Activated CD4-positive, alpha-beta memory T cell treated with anti-CD3 and anti-CD28 coated beads, Interleukin-2, amount 10 ng/mL, durations not matched to agents 7 days and 5 days (primary cell): Measurements from ENCODE around the gene GABRB2. TPM values are rescaled to one million over a fixed set of nuclear protein-coding genes. Genes with fewer than 3 reads are reported as not detected.
"Not testable (repeated sequence)": the region's sequence is repeated elsewhere in the genome, so short reads cannot be mapped to it uniquely, and the experiment has no call there.

Experiments
- CTCF ChIA-PET: fragments of 350-600 bp; sonication (Branson Sonifier 250); formaldehyde crosslinking; loops from one replicate; lab custom pipeline; 2021; ENCODE audit warnings: antibody characterized with exemption, inconsistent platforms; lab: Charles Lee
- POLR2A ChIA-PET: fragments of 350-600 bp; sonication (Branson Sonifier 250); formaldehyde crosslinking; loops from one replicate; lab custom pipeline; 2021; ENCODE audit warnings: antibody characterized with exemption; lab: Charles Lee
- DNase-seq: peaks from one replicate; pipeline ENCODE4 v3.0.0-alpha.2; 2020
- H3K27ac Mint-ChIP-seq: one replicate; pipeline ENCODE4 v1.8.0; 2021; ENCODE audit warnings: mild to moderate bottlenecking, mixed read lengths
- H3K27me3 Mint-ChIP-seq: one replicate; pipeline ENCODE4 v1.8.0; 2021; ENCODE audit warnings: mixed read lengths
- H3K36me3 Mint-ChIP-seq: one replicate; pipeline ENCODE4 v1.8.0; 2021; ENCODE audit warnings: low read depth, mixed read lengths
- H3K4me1 Mint-ChIP-seq: one replicate; pipeline ENCODE4 v1.8.0; 2021; ENCODE audit warnings: mixed read lengths
- H3K4me3 Mint-ChIP-seq: one replicate; pipeline ENCODE4 v1.8.0; 2021; ENCODE audit warnings: mild to moderate bottlenecking, mixed read lengths
- H3K9me3 Mint-ChIP-seq: one replicate; pipeline ENCODE4 v1.8.0; 2021; ENCODE audit warnings: mixed read lengths
- total RNA-seq, 2 experiments: library from RNA; stranded (reverse); gene quantifications; one replicate each; pipeline ENCODE4 v1.2.3, GENCODE V29; 2021

The GABRB2 gene
- total RNA-seq, 2 experiments from 2014 or later = not detected

DNA sequence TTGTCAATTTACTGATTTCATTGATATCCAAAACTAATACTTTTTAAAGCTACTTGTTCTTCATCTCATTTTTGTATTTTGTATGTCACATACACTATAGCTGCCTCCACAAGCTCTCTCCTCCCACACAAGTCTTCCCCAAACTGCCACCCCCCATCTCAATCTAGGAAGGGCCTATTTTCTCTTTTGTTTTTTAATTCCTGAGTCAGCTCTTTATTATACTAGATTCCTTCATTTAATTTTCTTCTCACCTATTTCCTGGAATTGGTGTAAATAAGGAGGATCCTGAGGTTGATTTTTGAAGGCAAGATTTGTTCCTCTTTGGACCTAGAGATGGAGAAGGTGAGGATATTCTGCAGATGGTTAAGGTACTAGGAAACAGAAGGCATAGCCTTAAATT is 277.4 kb downstream of the GABRB2 start:
- Mint-ChIP-seq H3K36me3 (no peaks in the 10 kb centered on the region), H3K4me3 (no peak overlapping the region), H3K27ac (no peak overlapping the region), H3K9me3 (peaks cover 10% of the 10 kb centered on the region), H3K27me3 (no peaks in the 10 kb centered on the region), H3K4me1 (no peaks in the 10 kb centered on the region)
- no peak for DNase-seq
- POLR2A ChIA-PET = no interaction called here
- CTCF ChIA-PET = no interaction called here

DNA sequence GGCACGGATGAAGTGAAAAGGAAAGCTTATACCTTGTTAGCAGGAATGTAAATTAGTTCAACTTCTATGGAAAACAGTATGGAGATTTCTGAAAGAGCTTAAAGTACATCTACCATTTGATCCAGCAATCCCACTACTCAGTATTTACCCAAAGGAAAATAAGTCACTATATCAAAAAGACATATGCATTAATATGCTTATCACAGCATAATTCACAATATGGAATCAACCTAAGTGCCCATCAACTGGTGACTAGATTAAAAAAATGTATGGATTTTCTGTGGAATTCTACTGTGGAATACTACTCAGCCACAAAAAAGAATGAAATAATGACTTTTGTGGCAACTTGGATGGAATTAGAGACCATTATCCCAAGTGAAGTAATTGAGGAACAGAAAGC is 279.6 kb downstream of the GABRB2 start:
- H3K27me3 Mint-ChIP-seq = no peaks in the 10 kb centered on the region
- POLR2A ChIA-PET = no interaction called here
- H3K9me3 Mint-ChIP-seq = peaks cover 10% of the 10 kb centered on the region
- H3K4me3 Mint-ChIP-seq = no peak overlapping the region
- H3K4me1 Mint-ChIP-seq = no peaks in the 10 kb centered on the region
- no peaks in the 10 kb centered on the region for H3K36me3 Mint-ChIP-seq
- DNase-seq = no peak
- H3K27ac Mint-ChIP-seq = no peak overlapping the region
- CTCF ChIA-PET = no interaction called here

DNA sequence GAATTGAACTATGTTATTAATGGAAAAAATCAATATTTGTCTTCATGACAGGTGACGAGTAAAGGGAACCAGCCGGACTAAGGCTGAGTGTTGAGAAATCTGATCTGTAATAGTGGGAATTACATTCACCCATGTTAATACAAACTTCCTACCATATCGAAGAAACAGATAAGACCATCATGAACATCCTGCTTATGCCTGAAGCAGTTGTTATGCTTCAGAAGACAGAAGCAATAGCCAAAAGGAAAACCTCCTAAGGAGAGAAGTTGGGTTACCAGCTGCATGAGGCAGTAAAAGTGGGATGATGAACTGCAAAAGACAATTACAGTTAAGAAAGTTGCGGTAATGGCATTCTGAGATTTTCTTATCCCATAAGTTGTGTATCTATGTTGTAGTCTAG is 281.5 kb downstream of the GABRB2 start:
- ChIA-PET CTCF (no interaction called here), POLR2A (no interaction called here)
- Mint-ChIP-seq H3K9me3 (peaks cover 5% of the 10 kb centered on the region), H3K27ac (no peak overlapping the region), H3K27me3 (no peaks in the 10 kb centered on the region), H3K4me1 (no peaks in the 10 kb centered on the region), H3K36me3 (no peaks in the 10 kb centered on the region), H3K4me3 (no peak overlapping the region)
- DNase-seq = no peak

DNA sequence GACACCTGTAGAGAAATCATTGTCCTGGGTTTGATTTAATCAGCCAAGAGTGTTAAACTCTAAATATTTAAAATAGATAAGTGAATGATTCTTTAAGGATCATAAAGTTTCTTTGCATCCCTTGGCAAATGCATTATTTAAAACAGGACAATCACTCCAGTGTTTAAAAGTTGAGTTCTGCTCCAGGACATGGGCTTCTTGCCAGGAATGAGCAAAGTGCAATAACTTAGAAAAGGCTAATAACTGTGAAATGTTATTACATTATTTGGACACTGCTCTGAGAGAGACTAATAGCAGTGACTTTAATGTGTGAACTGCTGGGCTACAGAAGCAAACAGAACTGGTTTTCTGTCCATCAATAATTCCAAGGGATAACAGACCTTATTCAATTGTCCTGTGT is 283.3 kb downstream of the GABRB2 start:
- Mint-ChIP-seq H3K4me1 (no peaks in the 10 kb centered on the region), H3K27ac (no peak overlapping the region), H3K36me3 (no peaks in the 10 kb centered on the region), H3K9me3 (peaks cover 5% of the 10 kb centered on the region), H3K4me3 (no peak overlapping the region), H3K27me3 (no peaks in the 10 kb centered on the region)
- DNase-seq = no peak
- ChIA-PET POLR2A (no interaction called here), CTCF (no interaction called here)

DNA sequence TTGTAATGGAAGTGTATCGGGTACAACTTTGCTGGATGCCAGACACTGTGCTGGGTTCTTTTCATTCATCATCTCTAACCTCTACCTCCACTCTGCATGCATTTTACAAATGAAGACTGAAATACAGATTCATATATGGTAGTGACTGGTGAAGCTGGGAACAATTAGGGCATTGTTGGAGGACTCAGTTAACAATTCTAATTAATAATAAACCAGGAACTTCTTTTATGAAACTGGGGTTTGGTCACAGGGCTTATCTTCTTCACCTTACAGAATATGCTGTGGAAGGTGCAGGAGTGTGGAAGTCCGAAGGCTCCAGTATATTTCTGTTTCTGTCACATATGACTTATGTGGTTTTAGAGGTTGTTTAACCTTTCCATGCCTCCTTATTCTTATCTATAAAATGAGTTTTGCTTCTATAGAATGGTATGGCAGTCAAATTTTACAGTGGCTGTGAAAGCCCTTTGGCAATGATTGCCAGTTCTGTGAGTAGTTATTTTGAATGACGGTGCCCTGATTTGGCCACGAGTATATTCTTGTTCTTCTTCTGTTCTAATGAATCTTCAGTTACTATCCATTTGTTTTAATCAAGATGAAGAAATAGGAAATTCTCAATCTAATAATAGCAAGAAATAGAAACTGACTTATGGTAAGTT is 284.7 kb downstream of the GABRB2 start:
- CTCF ChIA-PET = no interaction called here
- Mint-ChIP-seq H3K4me3 (no peak overlapping the region), H3K36me3 (no peaks in the 10 kb centered on the region), H3K27ac (no peak overlapping the region), H3K27me3 (no peaks in the 10 kb centered on the region), H3K4me1 (no peaks in the 10 kb centered on the region), H3K9me3 (peaks cover 4% of the 10 kb centered on the region)
- POLR2A ChIA-PET = no interaction called here
- DNase-seq = no peak

DNA sequence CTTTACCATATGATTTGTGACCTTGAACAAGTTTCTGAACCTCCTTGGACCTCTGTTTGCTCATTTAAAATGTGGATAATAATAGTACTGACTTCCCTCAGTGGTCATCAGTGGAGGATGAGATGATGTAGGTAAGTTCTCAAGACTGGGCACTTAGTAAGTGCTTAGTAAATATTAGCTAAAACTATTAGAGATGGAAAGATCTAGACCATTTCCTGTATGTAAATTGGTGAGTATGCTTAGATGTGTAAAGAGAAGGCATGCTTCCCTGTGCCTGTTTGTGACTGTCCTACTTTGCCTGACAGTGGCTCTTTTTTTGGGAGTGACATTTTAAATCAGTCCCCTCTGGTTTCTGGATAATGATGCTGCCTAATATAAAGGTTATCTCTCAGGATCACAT is 288.1 kb downstream of the GABRB2 start:
- Mint-ChIP-seq H3K36me3 (no peaks in the 10 kb centered on the region), H3K27me3 (no peaks in the 10 kb centered on the region), H3K4me3 (no peak overlapping the region), H3K27ac (no peak overlapping the region), H3K9me3 (no peaks in the 10 kb centered on the region), H3K4me1 (no peaks in the 10 kb centered on the region)
- ChIA-PET CTCF (no interaction called here), POLR2A (no interaction called here)
- no peak for DNase-seq

DNA sequence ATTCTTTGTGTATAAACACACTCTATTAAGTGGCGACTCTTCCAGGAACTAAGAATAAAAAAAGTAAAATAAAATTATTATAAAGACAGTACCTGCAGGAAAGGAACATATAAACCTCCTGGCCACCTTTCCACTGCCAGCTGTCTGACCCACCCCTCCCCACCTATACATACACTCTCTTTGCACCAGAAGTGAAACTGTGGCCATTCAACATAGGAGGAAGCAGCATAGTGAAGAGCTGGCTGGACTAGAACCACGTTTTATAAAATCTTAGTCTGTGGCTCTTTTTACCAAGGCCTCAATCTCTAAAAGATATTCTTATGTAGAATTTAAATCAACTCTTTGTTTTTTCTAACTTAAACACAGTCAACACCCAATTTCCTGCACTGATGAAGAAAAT is 289.6 kb downstream of the GABRB2 start:
- no peaks in the 10 kb centered on the region for H3K36me3 Mint-ChIP-seq
- no peaks in the 10 kb centered on the region for H3K27me3 Mint-ChIP-seq
- H3K4me3 Mint-ChIP-seq = no peak overlapping the region
- no peaks in the 10 kb centered on the region for H3K4me1 Mint-ChIP-seq
- no peak for DNase-seq
- no peaks in the 10 kb centered on the region for H3K9me3 Mint-ChIP-seq
- no peak overlapping the region for H3K27ac Mint-ChIP-seq
- ChIA-PET POLR2A (no interaction called here), CTCF (no interaction called here)

DNA sequence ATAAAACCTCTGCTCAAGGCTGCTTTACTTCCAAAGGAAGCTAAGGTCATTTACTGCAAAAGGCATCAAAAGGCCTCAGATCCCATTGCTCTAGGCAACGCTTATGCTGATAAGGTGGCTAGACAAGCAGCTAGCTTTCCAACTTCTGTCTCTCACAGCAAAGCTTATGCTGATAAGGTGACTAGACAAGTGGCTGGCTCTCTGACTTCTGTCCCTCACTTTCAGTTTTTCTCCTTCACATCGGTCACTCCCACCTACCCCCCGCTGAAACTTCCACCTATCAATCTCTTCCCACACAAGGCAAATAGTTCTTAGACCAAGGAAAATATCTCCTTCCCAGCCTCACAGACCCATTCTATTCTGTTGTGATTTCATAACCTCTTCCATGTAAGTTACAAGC is 293.6 kb downstream of the GABRB2 start:
- not testable (repeated sequence) for H3K36me3 Mint-ChIP-seq, DNase-seq

DNA sequence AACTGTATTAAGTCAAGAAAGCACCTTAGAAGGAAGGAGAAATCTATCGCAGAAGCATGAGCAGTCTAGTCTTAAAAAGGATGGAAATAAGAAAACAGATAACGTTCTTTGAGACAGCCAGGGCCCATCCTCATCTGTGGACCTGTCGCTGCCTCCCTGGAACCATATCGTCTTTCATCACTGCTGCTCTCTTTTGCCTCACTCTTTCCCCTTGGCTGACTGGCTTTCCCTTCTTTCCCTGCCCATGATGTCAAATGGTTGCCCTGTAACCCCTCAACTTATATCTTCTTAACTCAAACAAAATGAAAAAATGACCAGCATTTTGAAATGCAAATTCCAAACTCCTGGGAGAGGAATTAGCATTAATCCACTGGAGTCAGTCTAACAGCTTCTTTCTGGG is 299.8 kb downstream of the GABRB2 start:
- ChIA-PET POLR2A (no interaction called here), CTCF (no interaction called here)
- DNase-seq = no peak
- Mint-ChIP-seq H3K4me3 (no peak overlapping the region), H3K36me3 (no peaks in the 10 kb centered on the region), H3K27me3 (no peaks in the 10 kb centered on the region), H3K9me3 (no peaks in the 10 kb centered on the region), H3K4me1 (no peaks in the 10 kb centered on the region), H3K27ac (no peak overlapping the region)

More for the DNA sequence above, 293.6 kb downstream of the GABRB2 start:
- H3K27ac Mint-ChIP-seq, H3K4me1 Mint-ChIP-seq, H3K4me3 Mint-ChIP-seq, CTCF ChIA-PET, H3K27me3 Mint-ChIP-seq, H3K9me3 Mint-ChIP-seq, POLR2A ChIA-PET: not testable (repeated sequence)

DNA sequence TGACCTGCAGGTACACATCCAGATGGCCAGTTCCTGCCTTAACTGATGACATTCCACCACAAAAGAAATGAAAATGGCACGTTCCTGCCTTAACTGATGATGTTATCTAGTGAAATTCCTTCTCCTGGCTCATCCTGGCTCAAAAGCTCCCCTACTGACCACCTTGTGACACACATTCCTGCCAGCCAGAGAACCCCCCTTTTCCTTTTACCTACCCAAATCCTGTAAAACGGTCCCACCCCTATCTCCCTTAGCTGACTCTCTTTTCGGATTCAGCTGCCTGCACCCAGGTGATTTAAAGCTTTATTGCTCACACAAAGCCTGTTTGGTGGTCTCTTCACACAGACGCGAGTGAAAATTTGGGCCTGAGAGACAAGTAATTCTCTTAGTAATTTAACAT is 300.7 kb downstream of the GABRB2 start:
- POLR2A ChIA-PET, H3K27me3 Mint-ChIP-seq, H3K27ac Mint-ChIP-seq, DNase-seq, H3K36me3 Mint-ChIP-seq, H3K4me1 Mint-ChIP-seq, CTCF ChIA-PET, H3K4me3 Mint-ChIP-seq, H3K9me3 Mint-ChIP-seq: not testable (repeated sequence)

Other genes starting within 250 kb of the GABRB2 start
- not detected for gene GABRA6, start 139.0 kb upstream of the GABRB2 start, total RNA-seq